Smooth muscle cell (in vitro differentiated cells): ENCODE data around the gene DDX51. TPM values are rescaled to one million over a fixed set of nuclear protein-coding genes. Genes with fewer than 3 reads are reported as not detected.

Experiments
- DNase-seq: peaks from one replicate; lab custom pipeline; 2025; ENCODE audit not compliant: unreplicated experiment; lab: John Stamatoyannopoulos, UW
- H2AFZ ChIP-seq: fragments of 200-600 bp; sonication (generic); 2 replicates; pipeline ENCODE4 v1.6.0; 2016; ENCODE audit warnings: antibody characterized with exemption, low read depth, mild to moderate bottlenecking
- H3F3A ChIP-seq: fragments of 200-600 bp; sonication (generic); 2 replicates; pipeline ENCODE4 v1.6.0; 2017; ENCODE audit warnings: antibody characterized with exemption, low read depth
- H3K27ac ChIP-seq: fragments of 200-600 bp; sonication (generic); 2 replicates; pipeline ENCODE4 v1.5.1; 2016; ENCODE audit warnings: low read depth, mild to moderate bottlenecking
- H3K27me3 ChIP-seq: fragments of 200-600 bp; sonication (generic); 2 replicates; pipeline ENCODE4 v1.6.1; 2016; ENCODE audit warnings: low read depth, mild to moderate bottlenecking
- H3K36me3 ChIP-seq: fragments of 200-600 bp; sonication (generic); 2 replicates; pipeline ENCODE4 v1.5.1; 2016; ENCODE audit warnings: low read depth
- H3K4me1 ChIP-seq: fragments of 200-600 bp; sonication (generic); 2 replicates; pipeline ENCODE4 v1.5.1; 2016; ENCODE audit warnings: low read depth
- H3K4me2 ChIP-seq: fragments of 200-600 bp; sonication (generic); 2 replicates; pipeline ENCODE4 v1.6.0; 2016; ENCODE audit warnings: mild to moderate bottlenecking
- H3K4me3 ChIP-seq: fragments of 200-600 bp; sonication (generic); 2 replicates; pipeline ENCODE4 v1.5.1; 2016; ENCODE audit warnings: mild to moderate bottlenecking
- H3K79me2 ChIP-seq: fragments of 200-600 bp; sonication (generic); 2 replicates; pipeline ENCODE4 v1.6.0; 2016; ENCODE audit warnings: low read depth, mild to moderate bottlenecking
- H3K9ac ChIP-seq: fragments of 200-600 bp; sonication (generic); 2 replicates; pipeline ENCODE4 v1.6.0; 2016; ENCODE audit warnings: low read depth
- H3K9me3 ChIP-seq: fragments of 200-600 bp; sonication (generic); replicated peaks from 2 replicates; pipeline ENCODE4 v1.5.1; 2016; ENCODE audit warnings: low read depth
- H4K20me1 ChIP-seq: fragments of 200-600 bp; sonication (generic); 2 replicates; pipeline ENCODE4 v1.6.0; 2016; ENCODE audit warnings: low read depth
- CTCF ChIP-seq: fragments of 200-600 bp; sonication (generic); IDR thresholded peaks from 2 replicates; pipeline ENCODE4 v1.5.1; 2017; ENCODE audit warnings: borderline replicate concordance, mild to moderate bottlenecking, antibody characterized with exemption; ENCODE audit not compliant: insufficient read depth, poor library complexity, severe bottlenecking
- WGBS: methylation state at CpG from one replicate; pipeline ENCODE4 v1.1.7; 2016; ENCODE audit warnings: low lambda C conversion rate; 5-methylcytosine and 5-hydroxymethylcytosine counted together
- polyA plus RNA-seq: library from polyadenylated mRNA; unstranded; fragments of >200 nt; fragmentation: Nextera tagmentation; extraction: Ambion mirVana; gene quantifications from 2 replicates; pipeline ENCODE4 v1.2.1, GENCODE V29; 2016
- total RNA-seq: library from RNA; depleted of rRNA; stranded (reverse); fragments of >200 nt; gene quantifications from 2 replicates; pipeline ENCODE4 v1.2.3, GENCODE V29; 2014

The DDX51 gene
- total and polyA plus RNA-seq, 2 experiments from 2014 or later, result 1.6 to 12.5 TPM

DNA sequence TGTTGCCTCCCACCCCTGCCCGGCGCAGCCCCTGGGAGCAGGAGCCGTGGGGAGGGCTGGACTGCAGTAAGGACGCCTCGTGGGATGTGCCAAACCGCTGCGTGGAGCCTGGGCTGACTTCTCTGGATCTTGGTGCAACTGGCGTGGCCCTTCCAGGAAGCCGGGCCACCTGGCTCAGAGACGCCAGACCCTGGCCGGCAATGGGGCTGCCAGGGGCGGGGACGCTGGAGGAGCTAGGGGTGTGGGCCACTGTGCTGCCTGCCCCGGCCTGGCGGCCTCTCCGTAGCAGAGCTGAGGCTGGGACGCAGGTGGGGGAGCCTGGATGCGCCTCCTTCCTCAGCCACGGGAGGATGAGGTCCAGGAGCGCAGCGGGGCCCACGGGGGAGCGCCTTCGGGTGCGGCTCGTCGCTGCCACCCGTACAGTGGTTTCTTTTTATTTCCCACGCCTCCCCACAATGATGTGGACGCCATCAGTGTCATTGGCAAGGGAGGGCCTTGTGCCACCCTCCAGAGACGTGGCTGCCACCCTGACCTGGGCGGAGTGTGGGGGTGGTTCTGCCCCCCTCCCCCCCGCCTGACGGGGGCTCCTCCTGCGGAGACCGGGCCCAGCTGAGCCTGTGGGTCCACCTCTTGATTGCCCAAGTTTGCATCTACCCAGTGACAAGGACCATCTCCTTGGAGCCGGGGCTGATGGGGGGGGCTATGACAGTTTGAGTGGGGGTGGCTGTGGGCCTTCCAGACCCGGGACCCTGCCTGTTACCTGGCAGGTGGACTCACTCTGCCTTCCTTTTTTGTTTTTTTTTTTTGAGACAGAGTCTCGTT is 11.3 kb downstream of the DDX51 start:
- Histone ChIP-seq H3K79me2 (no peaks in the 10 kb centered on the region), H3K4me3 (no peak overlapping the region), H3K27ac (no peak overlapping the region), H3F3A (peaks cover 9% of the 10 kb centered on the region), H3K9me3 (no peaks in the 10 kb centered on the region), H3K27me3 (no peaks in the 10 kb centered on the region), H3K4me2 (no peak overlapping the region), H2AFZ (no peak overlapping the region), H3K36me3 (peaks cover 13% of the 10 kb centered on the region), H4K20me1 (no peaks in the 10 kb centered on the region), H3K4me1 (no peaks in the 10 kb centered on the region), H3K9ac (no peak overlapping the region)
- 95% methylated on average over 38 of the region's 39 CpGs for WGBS
- no peak for DNase-seq
- TF ChIP-seq CTCF, result no peak

GRCh38 chr12:132131952-132132351 is 12.2 kb downstream of the DDX51 start:
- 93% methylated on average over 14 of the region's 14 CpGs for WGBS
- no peaks in the 10 kb centered on the region for H3K27me3 ChIP-seq
- peaks cover 7% of the 10 kb centered on the region for H3F3A ChIP-seq
- H3K9me3 ChIP-seq, result no peaks in the 10 kb centered on the region
- H3K79me2 ChIP-seq, result no peaks in the 10 kb centered on the region
- TF ChIP-seq CTCF, result no peak
- no peak overlapping the region for H2AFZ ChIP-seq
- H3K4me2 ChIP-seq, result no peak overlapping the region
- H3K4me1 ChIP-seq, result no peaks in the 10 kb centered on the region
- H3K9ac ChIP-seq, result no peak overlapping the region
- no peak overlapping the region for H3K27ac ChIP-seq
- H4K20me1 ChIP-seq, result no peaks in the 10 kb centered on the region
- no peak for DNase-seq
- H3K4me3 ChIP-seq, result no peak overlapping the region
- peaks cover 22% of the 10 kb centered on the region for H3K36me3 ChIP-seq

DNA sequence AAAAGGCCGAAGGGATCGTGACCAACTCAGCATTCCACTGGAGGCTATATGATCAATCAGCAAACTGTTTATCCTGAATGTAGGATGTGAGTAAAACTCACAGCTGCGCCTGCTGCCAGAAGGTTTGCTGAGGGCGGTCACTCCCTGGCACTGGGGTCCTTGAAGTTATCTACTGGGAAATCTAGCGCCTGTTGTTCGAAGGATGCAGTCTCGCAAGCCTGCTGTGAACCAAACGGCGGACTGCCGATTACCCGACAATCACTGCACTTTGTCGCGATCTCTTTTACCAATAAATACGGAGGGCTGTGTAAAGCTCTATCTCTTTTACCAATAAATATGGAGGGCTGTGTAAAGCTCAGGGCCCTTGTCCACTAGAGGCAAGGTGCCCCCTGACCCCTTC is 12.9 kb downstream of the DDX51 start:
- Histone ChIP-seq H3K4me3 (no peak overlapping the region), H3K4me1 (no peaks in the 10 kb centered on the region), H3F3A (peaks cover under 1% of the 10 kb centered on the region), H3K36me3 (peaks cover 29% of the 10 kb centered on the region), H3K4me2 (no peak overlapping the region), H3K79me2 (no peaks in the 10 kb centered on the region), H3K9me3 (no peaks in the 10 kb centered on the region), H3K9ac (no peak overlapping the region), H3K27ac (no peak overlapping the region), H3K27me3 (no peaks in the 10 kb centered on the region), H2AFZ (no peak overlapping the region), H4K20me1 (no peaks in the 10 kb centered on the region)
- WGBS, result 99% methylated on average over 14 of the region's 14 CpGs
- no peak for DNase-seq
- TF ChIP-seq CTCF, result no peak

- Histone ChIP-seq H3K9ac (no peak overlapping the region), H3K36me3 (peaks cover 34% of the 10 kb centered on the region), H2AFZ (no peak overlapping the region), H3K79me2 (no peaks in the 10 kb centered on the region), H3K4me3 (no peak overlapping the region), H3K4me1 (no peaks in the 10 kb centered on the region), H3K27me3 (no peaks in the 10 kb centered on the region), H3F3A (no peaks in the 10 kb centered on the region), H4K20me1 (no peaks in the 10 kb centered on the region), H3K27ac (no peak overlapping the region), H3K9me3 (no peaks in the 10 kb centered on the region), H3K4me2 (no peak overlapping the region)
- WGBS, result 94% methylated on average over 14 of the region's 14 CpGs
- no peak for DNase-seq
- TF ChIP-seq CTCF, result no peak
Measured at GRCh38 chr12:132130690-132131089, 13.4 kb downstream of the DDX51 start.
